ENCODE measurements around the gene PLCH2. TPM values are rescaled to one million over a fixed set of nuclear protein-coding genes. Genes with fewer than 3 reads are reported as not detected.
A peak's percentile ranks its signal among the peaks of the same experiment; 100 is the strongest.

PLCH2 gene
- total and polyA plus RNA-seq, 2 of the 13 experiments (the other 11 are each of a cell fraction or from before 2014, with no cell fraction given): 0.15 to 0.67 TPM

GRCh38 chr1:2539312-2539907 lies 63.3 kb downstream of the PLCH2 start:
- 40% methylated on average over 6 of the region's 12 CpGs for WGBS (ENCODE audit: low lambda C conversion rate)
- Histone ChIP-seq H3K27ac (ENCODE audit: extremely low read length, insufficient read depth, low read length) (no peak overlapping the region), H2AFZ (ENCODE audit: low read length) (no peak overlapping the region), H3K36me3 (replicated peaks in 1 of 2; ENCODE audit: control insufficient read depth in 1 of 2, insufficient read depth in 2 of 2, low read length in 2 of 2) (no peaks in the 10 kb centered on the region), H3K79me2 (ENCODE audit: insufficient read depth, low read length) (no peaks in the 10 kb centered on the region), H3K9me3 (ENCODE audit: low read length) (no peaks in the 10 kb centered on the region), H3K4me1 (ENCODE audit: insufficient read depth, low read length) (peaks cover 34% of the 10 kb centered on the region), H4K20me1 (ENCODE audit: insufficient read depth, low read length) (no peaks in the 10 kb centered on the region), H3K27me3 (ENCODE audit: control insufficient read depth in 1 of 2, insufficient read depth in 2 of 2, low read length in 2 of 2) (peaks cover 10 to 31% of the 10 kb centered on the region in 2 experiments; a peak in 4 of 5 replicates), H3K9ac (ENCODE audit: insufficient read depth, low read depth, low read length) (no peak overlapping the region), H3K4me3 (replicated peaks in 1 of 3; ENCODE audit: insufficient read depth in 1 of 3, low read depth in 2 of 3, low read length in 3 of 3) (no peak overlapping the region), H3K4me2 (ENCODE audit: low read depth, low read length) (no peak overlapping the region)
- FAIRE-seq (no peak), DNase-seq (ENCODE audit: low spot score) (no peak), ATAC-seq (peak; percentile 61)
- BruUV-seq (replicated peaks): no TSS peak
- CTCF ChIA-PET (ENCODE audit: low intra/inter-chr PET ratio, low total read pairs): interaction anchor here (1.3 kb wide), 1 partner anchor 9 kb away, joined by 3 read pairs; no protein-coding TSS in a partner anchor
- POLR2A ChIA-PET: interaction anchor here (1.1 kb wide), 1 partner anchor 13 kb away, joined by 4 read pairs; the partner anchor contains the start of gene PANK4
- TF ChIP-seq PRDM4 (CRISPR knock-in tag; IDR thresholded peaks at IDR 0.05; ENCODE audit: borderline replicate concordance) (no peak), NAIF1 (CRISPR knock-in tag; IDR thresholded peaks at IDR 0.05; ENCODE audit: borderline replicate concordance) (no peak), RAD21 (CRISPR knock-in tag; IDR thresholded peaks at IDR 0.05) (peak; percentile 52; the same call in 1 of the 2 replicates), NFE2L1 (CRISPR knock-in tag; IDR thresholded peaks at IDR 0.05; ENCODE audit: borderline replicate concordance) (no peak), ZFP36 (IDR thresholded peaks at IDR 0.05; ENCODE audit: borderline replicate concordance, low read depth, low read length, partially characterized antibody) (no peak), CTCF (CRISPR knock-in tag; IDR thresholded peaks at IDR 0.05) (peak; percentile 61), STAG1 (CRISPR knock-in tag; IDR thresholded peaks at IDR 0.05) (peak; percentile 41), HNRNPL (IDR thresholded peaks at IDR 0.05; ENCODE audit: low read depth, low read length) (0 out of 2 replicates have a peak, but pooled peaks have one; percentile 66), SMC3 (IDR thresholded peaks at IDR 0.05; ENCODE audit: low read length) (0 out of 2 replicates have a peak, but pooled peaks have one; percentile 12), PHF20 (CRISPR knock-in tag; IDR thresholded peaks at IDR 0.05) (no peak), ZNF629 (CRISPR knock-in tag; conservative IDR thresholded peaks at IDR 0.05) (peak; percentile 77), HOXD1 (CRISPR knock-in tag; IDR thresholded peaks at IDR 0.05) (no peak)
- in situ Hi-C loops (cut with HindIII; ENCODE audit: extremely low pct_ligation_motif_present, low pct_unique_long_range_greater_than_20kb) (no loop called here), intact Hi-C loops (cut with micrococcal nuclease; ENCODE audit: unreplicated experiment) (no loop called here)

Data from HepG2 (cell line).